HG02943 (cell line): ENCODE measurements around the gene HNRNPLL.

Experiments
- ATAC-seq: cut with Tn5 transposase; IDR thresholded peaks from one replicate; pipeline ENCODE4 v1.9.1; 2021; ENCODE audit warnings: mild to moderate bottlenecking, low read depth, moderate library complexity; ENCODE audit not compliant: unreplicated experiment

The HNRNPLL gene

DNA sequence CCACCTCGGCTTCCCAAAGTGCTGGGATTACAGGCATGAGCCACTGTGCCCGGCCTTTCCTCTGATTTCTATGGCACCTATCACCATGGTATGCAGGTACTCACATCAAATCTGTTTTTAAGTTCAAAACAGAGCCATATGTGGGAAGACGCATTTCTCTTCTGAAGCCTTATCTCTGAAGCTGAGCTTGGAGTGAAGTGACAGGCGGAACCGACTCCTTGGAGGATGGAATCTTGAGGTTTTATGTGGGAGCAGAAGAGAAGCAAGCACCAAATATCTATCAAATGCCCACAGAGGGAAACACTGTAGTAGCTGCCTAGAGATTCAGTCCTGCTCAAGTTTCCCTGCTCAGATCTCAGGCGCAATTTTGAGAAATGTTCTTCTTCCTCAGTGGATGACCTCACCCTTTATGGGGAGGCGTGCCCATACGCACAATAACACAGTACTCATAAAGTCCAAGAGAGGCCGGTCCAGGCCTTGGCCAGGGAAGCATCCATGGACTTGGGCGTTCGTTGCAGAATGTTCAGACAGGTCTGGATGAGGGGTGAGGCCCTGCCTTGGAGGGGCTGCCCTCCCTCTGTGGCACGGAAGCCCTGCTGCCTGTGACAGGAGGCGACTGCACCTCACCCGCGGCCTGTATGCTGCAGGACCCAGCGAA is 67.9 kb downstream of the HNRNPLL start:
- no peak for ATAC-seq

DNA sequence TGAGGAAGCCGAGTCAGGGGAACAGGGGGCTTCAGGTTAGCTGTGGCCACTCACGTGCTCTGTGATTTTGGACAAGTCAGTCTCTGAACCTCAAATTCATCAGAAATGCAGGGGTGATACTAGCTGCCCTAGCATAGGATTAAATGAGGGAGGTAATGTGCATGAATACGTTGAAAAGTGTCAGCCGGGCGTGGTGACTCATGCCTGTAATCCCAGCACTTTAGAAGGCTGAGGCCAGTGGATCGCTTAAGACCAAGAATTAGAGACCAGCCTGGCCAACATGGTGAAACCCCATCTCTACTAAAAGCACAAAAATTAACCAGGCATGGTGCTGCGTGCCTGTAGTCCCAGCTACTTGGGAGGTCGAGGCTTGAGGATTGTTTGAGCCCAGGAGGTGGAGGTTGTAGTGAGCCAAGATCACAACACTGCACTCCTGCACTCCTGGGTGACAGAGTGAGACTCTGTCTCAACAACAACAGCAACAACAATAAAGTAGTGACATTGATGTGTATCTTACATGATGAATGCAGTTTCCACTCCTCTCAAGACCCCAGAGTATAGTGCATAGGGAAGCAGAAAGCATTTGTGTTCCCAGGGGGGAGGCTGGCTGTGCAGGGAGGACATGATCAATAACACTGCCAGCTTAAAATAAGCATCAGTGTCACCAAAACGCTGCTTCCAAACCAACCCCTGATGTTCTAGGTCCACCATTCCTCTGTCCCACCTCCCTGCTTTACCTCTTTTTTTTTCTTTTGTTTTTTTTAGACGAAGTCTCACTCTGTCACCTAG is 68.8 kb downstream of the HNRNPLL start:
- ATAC-seq, result no peak

DNA sequence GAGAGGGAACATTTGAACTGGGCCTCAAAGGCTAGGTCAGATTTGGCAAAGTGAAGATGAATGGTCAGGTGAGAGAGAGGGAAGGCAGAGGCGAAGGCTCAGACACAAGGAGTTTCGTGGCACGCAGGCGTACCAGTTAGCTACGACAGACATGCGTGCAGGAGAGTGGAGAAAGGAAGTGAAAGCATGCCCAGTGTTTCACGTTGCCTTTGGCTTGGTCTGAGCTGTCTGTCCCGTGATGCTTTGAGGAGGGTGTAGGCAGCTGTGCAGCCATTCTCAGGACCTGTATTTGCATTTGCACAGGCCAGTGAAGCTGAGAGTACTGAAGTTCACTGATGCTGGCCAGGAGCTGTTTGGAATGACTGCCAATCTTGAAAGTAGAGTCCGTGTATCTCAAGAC is 69.5 kb downstream of the HNRNPLL start:
- ATAC-seq, result peak; percentile 97

DNA sequence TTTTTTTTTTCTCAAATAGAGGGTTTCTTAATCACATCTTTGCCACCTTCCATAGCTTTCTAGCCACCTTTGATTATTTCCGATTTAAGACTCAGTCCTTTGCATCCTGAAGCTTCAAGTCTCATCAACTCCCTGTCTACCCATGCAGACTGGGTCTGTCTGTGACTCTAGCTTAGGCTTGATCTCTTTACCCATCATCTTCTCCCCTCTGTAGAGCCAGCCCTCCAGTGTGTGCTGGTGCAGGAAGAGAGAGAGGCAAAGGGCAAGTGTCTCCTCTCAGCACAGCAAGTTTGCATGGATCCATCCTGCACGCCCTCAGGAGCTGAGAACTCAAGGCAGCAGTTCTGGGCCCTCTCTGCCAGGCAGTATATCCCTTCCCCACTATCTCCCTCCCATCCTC is 70.4 kb downstream of the HNRNPLL start:
- no peak for ATAC-seq

DNA sequence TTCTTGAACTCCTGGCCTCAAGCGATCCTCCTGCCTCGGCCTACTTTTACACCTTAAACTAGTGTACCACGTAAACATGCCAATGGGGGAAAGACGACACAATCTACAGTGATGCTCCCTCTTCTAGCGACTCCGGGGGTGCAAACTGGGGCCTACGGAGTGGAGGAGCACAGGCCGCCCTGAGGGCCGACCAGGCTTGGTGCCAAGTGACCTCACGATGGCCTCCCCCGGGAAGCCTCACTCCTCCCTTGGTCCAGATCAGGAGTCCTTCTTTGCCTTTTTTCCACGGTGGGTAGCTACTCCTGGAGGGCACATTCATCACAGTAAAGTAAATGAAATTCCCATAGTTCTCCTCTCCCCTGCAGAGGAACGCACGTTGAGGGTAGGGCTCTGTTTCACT is 73.5 kb downstream of the HNRNPLL start:
- no peak for ATAC-seq

DNA sequence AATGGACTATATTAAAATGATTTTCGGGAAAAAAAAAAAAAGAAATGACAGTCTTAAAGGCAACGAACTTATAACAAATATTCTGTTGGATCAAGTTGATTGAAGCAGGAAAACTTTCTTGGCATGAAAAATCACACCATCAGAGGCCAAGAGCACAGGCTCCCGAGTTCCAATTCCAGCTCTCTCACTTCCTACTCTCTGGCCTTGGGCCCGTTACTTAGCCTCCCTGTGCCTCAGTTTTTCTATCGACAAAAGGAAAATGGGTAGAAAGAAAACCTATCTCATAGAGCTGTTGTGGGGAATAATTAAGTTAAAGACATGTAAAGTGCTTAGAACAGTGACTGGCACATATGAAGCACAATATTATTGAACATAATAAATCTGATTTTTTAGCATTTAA is 74.2 kb downstream of the HNRNPLL start:
- no peak for ATAC-seq

DNA sequence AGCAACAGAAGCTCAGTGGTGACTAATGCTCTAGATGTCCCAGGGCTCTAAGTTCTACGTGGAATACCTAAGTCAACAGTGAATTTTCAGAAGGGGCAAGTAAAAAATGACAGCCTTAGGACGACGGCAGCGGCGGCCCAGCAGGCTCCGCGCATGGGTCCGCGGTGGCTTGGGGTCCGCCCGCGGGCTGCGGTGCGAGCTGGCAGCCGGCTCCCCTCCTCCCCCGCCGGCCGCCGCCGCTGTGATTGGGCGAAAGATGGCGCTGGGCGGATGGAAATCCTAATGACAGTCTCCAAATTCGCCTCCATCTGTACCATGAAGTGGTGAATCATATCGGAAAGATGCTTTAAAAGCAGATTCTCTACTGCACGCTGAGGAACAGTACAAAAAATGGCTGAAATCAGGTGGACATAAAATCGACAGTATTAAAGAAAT is 74.7 kb downstream of the HNRNPLL start:
- no peak for ATAC-seq

DNA sequence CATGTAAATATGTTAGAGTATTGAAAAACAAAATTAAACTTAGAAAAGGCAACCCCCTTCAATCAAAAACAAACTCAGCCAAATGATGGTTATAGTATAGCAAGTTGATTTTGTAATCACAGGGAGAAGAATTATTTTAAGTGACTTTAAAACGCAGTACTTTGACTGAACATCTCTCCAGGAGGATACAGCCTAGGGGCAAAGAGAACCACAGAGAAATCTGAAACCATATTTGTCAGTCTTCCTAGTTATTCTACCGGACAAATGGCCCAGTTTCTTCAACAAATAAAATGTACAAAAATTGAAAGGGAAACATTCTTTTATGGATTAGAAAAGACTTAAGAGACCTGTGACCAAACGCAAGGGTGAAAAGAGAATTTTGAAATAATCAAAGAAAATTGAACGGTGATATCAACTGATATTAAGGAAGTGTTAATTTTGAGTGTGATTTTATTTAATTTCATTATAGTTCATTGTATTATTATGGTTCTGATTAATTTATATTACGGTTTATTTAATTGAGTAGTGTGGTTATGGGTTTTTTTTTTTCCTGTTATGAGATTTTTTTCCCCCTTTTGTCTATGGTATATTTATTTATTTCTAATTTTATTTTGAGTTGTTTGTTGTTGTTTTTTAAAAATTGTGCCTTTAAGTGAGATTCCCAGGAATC is 75.3 kb downstream of the HNRNPLL start:
- ATAC-seq, result no peak

DNA sequence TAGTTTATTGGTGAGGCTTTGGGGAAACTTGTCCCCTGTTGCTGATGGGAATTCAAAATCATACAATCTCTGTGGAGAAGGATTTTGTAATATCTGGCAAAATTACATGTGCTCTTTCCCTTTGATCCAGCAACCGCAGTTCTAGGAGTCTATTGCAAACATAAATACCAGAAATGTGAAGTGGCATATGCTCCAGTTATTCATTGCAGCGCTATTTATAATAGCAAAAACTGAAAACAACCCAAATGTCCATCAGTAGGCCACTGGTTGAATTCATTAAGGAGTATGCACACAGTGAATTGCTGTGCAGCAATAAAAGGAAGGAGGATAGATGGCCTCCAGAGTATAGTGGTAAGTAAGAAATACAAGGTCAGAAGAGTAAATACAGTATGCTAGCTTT is 76.5 kb downstream of the HNRNPLL start:
- ATAC-seq, result no peak

DNA sequence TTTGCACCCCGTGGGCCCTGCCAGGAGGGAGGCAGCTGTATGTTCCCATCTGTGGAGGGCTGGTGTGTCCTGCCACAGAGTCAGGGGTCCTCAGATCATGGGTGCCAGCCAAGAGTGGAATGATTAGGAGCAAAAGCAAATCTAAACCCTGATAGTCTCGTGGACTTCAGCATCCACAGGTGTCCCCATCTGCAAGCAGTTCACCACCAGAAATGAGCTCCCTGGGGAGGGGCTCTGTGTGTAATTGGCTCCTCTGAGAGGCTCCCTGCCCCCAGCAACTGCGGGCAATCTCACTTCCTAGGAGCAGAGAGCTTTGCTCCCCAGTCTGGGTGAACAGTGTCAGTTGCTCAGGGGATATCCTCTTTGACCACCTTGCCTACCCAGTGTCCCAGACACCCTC is 78.1 kb downstream of the HNRNPLL start:
- no peak for ATAC-seq

DNA sequence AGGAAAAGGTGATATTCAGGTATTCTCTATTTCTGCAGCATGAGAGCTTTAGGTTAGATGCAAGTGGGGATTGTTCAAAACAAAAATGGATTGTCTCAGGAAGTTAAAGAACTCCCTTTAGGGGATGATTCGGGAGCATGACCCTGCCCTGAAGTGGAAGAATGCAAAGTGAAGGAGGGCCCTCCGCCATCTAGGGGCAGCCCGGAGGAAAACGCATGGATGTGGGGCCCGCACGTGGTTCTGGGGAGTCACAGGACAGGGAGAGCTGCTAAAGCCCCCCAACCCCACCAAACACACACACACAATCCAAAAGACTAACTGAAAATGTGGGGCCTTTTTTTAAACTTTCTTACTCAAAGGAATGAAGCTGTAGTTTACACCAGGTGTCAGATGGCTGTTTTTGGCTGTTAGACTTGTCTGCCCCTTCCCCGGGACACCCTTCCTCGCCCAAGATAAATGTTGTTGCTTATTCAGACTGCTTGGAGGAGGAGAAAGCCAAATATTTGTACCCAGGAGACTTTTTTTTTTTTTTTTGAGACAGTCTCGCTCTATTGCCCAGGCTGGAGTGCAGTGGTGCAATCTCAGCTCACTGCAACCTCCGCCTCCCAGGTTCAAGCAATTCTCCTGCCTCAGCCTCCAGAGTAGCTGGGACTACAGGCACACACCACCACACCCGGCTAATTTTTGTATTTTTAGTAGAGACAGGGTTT is 78.8 kb downstream of the HNRNPLL start:
- ATAC-seq, result no peak

DNA sequence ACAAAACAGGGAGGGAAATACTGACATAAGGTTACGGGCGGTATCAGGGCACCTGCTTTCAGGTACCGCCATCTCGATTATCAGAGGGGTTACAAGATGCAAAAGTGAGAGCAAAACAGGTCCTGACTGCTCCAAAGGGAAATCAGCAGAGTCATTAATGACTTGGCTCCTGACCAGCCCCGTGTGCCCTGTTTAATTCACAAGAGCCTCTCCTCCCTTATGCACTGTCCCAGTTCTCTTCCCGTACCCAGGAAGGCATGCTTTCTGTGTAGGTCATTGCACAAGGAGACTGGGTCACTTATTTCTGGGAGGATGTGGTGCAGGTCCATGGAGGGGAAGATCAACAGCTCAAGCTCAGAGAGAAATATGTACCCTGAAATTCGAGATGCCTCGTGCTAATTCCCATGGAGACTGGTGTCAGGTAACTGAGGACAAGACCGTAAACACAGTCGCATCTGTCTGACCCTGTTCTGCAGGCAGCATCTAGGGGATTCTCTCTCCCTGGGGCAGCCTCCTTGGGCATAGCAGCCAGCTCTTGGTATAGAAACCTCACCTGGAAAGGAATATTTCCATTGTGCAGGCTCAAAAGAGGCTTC is 79.9 kb downstream of the HNRNPLL start:
- no peak for ATAC-seq

DNA sequence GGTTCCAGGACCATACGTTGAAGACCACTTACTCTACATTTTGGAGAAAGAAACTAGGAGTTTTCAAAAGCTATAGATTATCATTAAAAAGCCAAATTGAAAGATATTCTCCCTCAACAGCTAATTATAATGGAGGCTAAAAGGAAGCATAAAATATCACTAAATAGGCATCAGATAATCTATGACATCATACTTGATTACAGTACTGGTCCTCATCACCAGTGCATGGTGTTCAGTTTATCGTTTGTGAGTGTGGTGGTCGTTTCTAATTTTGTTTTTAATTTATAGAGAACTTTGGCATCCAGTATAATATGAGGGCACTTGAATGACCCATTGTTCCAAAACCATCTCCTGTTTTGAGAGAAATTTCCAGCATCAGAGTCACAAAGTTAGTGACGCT is 80.9 kb downstream of the HNRNPLL start:
- no peak for ATAC-seq

DNA sequence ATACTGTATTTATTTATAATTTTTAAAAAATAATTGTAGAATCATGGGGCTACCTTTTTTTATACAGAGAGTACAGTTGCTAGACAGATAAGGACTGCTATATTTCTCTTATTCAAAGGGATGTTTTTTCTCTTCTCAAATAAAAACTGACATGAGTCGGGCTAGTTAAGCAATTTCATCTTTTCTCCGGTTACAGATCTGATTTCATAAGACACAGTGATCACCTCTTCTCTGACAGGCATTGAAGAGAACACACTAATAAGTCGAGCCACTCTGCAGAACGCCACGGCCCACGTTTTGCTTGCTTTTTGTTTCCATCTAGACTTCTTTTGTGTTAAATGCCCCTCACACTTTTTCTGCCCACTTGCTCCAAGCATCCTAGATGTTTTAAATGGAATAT is 85.4 kb downstream of the HNRNPLL start:
- no peak for ATAC-seq

DNA sequence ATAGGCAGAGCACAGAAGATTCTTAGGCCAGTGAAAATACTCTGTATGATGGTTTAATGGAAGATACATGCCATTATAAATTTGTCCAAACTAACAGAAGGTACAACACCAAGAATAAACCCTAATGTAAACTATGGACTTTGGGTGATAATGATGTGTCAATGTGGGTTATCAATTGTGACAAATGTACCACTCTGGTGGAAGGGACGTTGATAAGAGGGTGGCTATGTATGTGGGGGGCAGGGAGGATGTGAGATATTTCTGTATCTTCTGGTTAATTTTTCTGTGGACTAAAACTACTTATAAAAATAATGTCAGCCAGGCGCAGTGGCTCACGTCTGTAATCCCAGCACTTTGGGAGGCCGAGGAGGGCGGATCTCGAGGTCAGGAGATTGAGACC is 86.2 kb downstream of the HNRNPLL start:
- no peak for ATAC-seq

DNA sequence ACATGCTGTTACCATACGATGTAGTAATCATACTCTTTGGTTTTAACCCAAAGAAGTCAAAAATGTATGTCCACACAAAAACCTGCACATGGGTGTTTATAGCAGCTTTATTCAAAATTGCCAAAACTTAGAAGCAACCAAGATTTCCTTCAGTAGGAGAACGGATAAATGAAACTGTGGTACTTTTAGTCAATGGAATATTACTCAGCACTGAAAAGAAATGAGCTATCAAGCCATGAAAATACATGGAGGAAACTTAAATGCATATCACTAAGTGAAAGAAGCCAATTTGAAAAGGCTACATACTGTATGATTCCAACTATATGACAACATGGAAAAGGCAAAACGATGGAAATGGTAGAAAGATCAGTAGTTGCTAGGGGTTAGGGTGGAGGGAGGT is 86.6 kb downstream of the HNRNPLL start:
- ATAC-seq, result no peak

DNA sequence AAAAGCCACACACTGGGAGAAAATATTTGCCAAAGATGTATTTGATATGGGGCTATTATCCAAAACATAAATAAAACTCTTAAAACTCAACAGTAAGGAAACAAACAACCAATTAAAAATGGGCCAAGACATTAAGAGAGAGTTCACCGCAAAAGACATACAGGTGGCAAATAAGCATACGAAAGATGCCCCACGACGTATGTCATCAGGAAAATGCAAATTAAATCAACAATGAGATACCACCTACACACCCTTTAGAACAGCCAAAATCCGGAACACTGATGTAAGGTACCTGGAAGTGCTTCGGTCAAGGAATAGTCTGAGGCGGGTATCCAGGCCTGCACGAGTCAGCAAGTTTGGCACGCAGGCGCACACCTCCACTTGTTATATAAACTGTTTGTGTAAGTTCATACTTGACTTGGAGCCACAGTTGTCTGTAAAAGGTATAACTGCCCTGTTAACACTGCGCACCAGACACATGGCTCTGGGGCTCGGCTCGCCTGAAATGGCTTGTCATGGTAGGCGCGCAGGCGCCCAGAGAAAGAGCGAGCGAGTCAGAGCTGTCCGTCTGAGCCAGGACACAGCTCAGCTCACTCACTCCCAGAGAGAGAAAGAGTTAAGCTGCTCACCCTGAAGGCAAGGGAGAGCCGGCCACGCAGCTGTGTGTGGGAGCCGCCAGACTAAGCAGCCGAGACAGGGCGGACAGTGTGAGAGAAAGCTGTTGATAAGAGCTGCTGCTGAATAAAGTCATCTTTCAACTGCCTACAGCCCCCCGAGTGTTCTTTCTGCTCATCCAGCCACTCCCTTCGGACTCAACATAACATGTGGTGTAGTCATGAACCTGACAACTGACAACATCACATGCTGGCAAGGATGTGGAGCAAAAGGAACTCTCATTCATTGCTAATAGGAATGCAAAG is 87.3 kb downstream of the HNRNPLL start:
- no peak for ATAC-seq

DNA sequence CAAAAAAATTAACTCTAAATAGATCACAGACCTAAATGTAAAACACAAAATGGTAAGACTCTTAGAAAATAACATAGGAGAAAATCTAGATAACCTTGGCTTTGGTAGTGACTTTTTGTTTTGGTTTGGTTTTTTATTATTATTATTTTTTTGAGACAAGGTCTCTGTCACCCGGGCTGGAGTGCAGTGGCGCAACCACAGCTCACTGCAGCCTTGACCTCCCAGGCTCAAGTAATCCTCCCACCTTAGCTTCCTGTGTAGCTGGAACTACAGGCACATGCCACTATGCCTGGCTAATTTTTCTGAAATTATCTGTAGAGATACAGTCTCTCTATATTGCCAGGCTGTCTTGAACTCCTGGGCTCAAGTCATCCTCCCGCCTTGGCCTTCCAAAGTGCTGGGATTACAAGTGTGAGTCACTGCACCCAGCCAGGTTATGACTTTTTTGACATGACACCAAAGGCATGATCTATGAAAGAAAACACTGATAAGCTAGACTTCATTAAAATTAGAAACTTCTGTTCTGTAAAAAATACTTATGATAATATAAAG is 88.0 kb downstream of the HNRNPLL start:
- no peak for ATAC-seq

DNA sequence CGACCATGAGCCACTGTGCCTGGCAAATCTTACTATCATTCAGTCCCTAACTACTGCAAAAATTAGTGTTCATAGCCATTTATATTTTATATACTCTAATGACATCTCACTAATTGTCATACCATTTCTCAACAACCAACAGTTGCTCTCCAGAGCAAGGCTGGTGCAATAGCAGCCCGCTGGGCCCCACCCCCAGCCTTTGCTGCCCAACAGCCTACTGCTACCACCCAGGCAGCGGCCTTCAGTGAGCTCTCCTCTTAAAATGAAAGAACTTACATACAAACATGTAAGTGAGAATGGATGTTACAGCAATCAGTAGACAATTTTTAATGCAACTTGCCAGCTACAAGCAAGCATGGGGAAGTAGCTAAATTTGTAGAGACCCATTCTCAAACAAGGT is 90.5 kb downstream of the HNRNPLL start:
- no peak for ATAC-seq
